HS-27A (cell line): ENCODE measurements around the gene SLC6A6.

ENCODE experiments used
- DNase-seq: peaks from one replicate; pipeline ENCODE4 v3.0.0-alpha.2; 2012; ENCODE audit warnings: low read depth, missing footprints

SLC6A6 gene

GRCh38 chr3:14422016-14422963, 19.9 kb downstream of the SLC6A6 start:
- DNase-seq, result no peak

GRCh38 chr3:14423197-14423743, 20.9 kb downstream of the SLC6A6 start:
- DNase-seq, result no peak

GRCh38 chr3:14423963-14424362, 21.6 kb downstream of the SLC6A6 start:
- DNase-seq, result no peak

GRCh38 chr3:14424711-14425580, 22.5 kb downstream of the SLC6A6 start:
- no peak for DNase-seq

GRCh38 chr3:14425581-14426304, 23.3 kb downstream of the SLC6A6 start:
- no peak for DNase-seq

- no peak for DNase-seq
Measured at GRCh38 chr3:14426305-14426620, 23.9 kb downstream of the SLC6A6 start.

- DNase-seq, result no peak
Measured at GRCh38 chr3:14428087-14429033, 26.0 kb downstream of the SLC6A6 start.

GRCh38 chr3:14429237-14429636, 26.8 kb downstream of the SLC6A6 start:
- no peak for DNase-seq

GRCh38 chr3:14429640-14430039, 27.2 kb downstream of the SLC6A6 start:
- DNase-seq, result no peak

GRCh38 chr3:14430053-14430452, 27.6 kb downstream of the SLC6A6 start:
- no peak for DNase-seq

GRCh38 chr3:14430706-14431451, 28.5 kb downstream of the SLC6A6 start:
- DNase-seq, result no peak

GRCh38 chr3:14431452-14431916, 29.1 kb downstream of the SLC6A6 start:
- no peak for DNase-seq

GRCh38 chr3:14431917-14432834, 29.8 kb downstream of the SLC6A6 start:
- DNase-seq, result peak; percentile 85

GRCh38 chr3:14433106-14433505, 30.7 kb downstream of the SLC6A6 start:
- no peak for DNase-seq

GRCh38 chr3:14434126-14434497, 31.7 kb downstream of the SLC6A6 start:
- no peak for DNase-seq

GRCh38 chr3:14434498-14435151, 32.2 kb downstream of the SLC6A6 start:
- DNase-seq, result no peak

GRCh38 chr3:14435175-14436014, 33.0 kb downstream of the SLC6A6 start:
- DNase-seq, result no peak

- no peak for DNase-seq
Measured at GRCh38 chr3:14436954-14437281, 34.5 kb downstream of the SLC6A6 start.
